A549 (cell line): ENCODE results near the gene DAB2. TPM values are rescaled to one million over a fixed set of nuclear protein-coding genes. Genes with fewer than 3 reads are reported as not detected.

Experiments
- ATAC-seq, 2 experiments: fragments of 200-7000 bp in 1 of 2; fragments of >200 bp in 1 of 2; cut with Nextera tagmentation in 1 of 2; cut with Tn5 transposase in 1 of 2; 3 replicates each; pipeline versions ENCODE4 v1.8.0 to v1.9.1; 2018 to 2020; ENCODE audit warnings: mild to moderate bottlenecking in 1 of 2, moderate library complexity in 1 of 2
- CTCF ChIA-PET: fragments of 300-600 bp; sonication (Branson Sonifier 250); formaldehyde crosslinking; extraction: SDS; loops from one replicate; lab custom pipeline; 2021; ENCODE audit warnings: antibody characterized with exemption, inconsistent platforms; lab: Yijun Ruan, JAX
- POLR2A ChIA-PET: fragments of 350-600 bp; formaldehyde crosslinking; extraction: SDS; loops from one replicate; lab custom pipeline; 2021; ENCODE audit warnings: antibody characterized with exemption, inconsistent platforms; lab: Yijun Ruan, JAX
- DNase-seq, 2 experiments: peaks; one replicate each; pipeline versions ENCODE4 v3.0.0 to v3.0.0-alpha.2; 2011 to 2016; ENCODE audit warnings: low read depth in 1 of 2, low spot score in 1 of 2
- FAIRE-seq: peaks from 2 replicates; lab custom pipeline; 2011; peaks lifted over from hg19 to GRCh38; lab: Jason Lieb, UNC
- H3K27ac ChIP-seq, 2 experiments: fragments of >200 bp; sonication (Bioruptor Twin); formaldehyde crosslinking; 3 replicates each; pipeline ENCODE4 v1.5.1; 2016 to 2017
- H3K4me1 ChIP-seq: fragments of >200 bp; sonication (Bioruptor Twin); formaldehyde crosslinking; 3 replicates; pipeline ENCODE4 v1.6.1; 2016
- H3K4me2 ChIP-seq: fragments of >200 bp; sonication (Bioruptor Twin); formaldehyde crosslinking; 3 replicates; pipeline ENCODE4 v1.6.1; 2016
- H3K4me3 ChIP-seq: fragments of >200 bp; sonication (Bioruptor Twin); formaldehyde crosslinking; 3 replicates; pipeline ENCODE4 v1.5.1; 2016
- H3K9me3 ChIP-seq: fragments of >200 bp; sonication (Bioruptor Twin); formaldehyde crosslinking; 3 replicates; pipeline ENCODE4 v1.6.1; 2016
- BHLHE40 ChIP-seq: IDR thresholded peaks from 2 replicates; pipeline ENCODE4 v1.6.1; 2012; ENCODE audit warnings: low read depth, low read length, inconsistent platforms
- CBX2 ChIP-seq: fragments of 200-600 bp; sonication (generic); IDR thresholded peaks from 2 replicates; pipeline ENCODE4 v1.6.1; 2016; ENCODE audit warnings: low read depth, mild to moderate bottlenecking, borderline replicate concordance
- CHD2 ChIP-seq: fragments of 150-350 bp; IDR thresholded peaks from 2 replicates; pipeline ENCODE4 v1.6.1; 2014; ENCODE audit warnings: low read length; ENCODE audit not compliant: partially characterized antibody
- EP300 ChIP-seq, 2 experiments: fragments of >200 bp; sonication (Bioruptor Twin); formaldehyde crosslinking; IDR thresholded peaks; 2 replicates in 1 of 2; 3 replicates in 1 of 2; pipeline ENCODE4 v1.6.1; 2016 to 2017
- ESRRA ChIP-seq: fragments of 150-350 bp; IDR thresholded peaks from 2 replicates; pipeline ENCODE4 v1.6.1; 2014; ENCODE audit warnings: mild to moderate bottlenecking, low read length, borderline replicate concordance
- GATA3 ChIP-seq: IDR thresholded peaks from 2 replicates; pipeline ENCODE4 v1.6.1; 2012; ENCODE audit warnings: borderline replicate concordance
- HOXB13 ChIP-seq: fragments of 250-450 bp; sonication (Bioruptor Pico); IDR thresholded peaks from 2 replicates; pipeline ENCODE4 v1.5.0; 2020; ENCODE audit warnings: low read depth, mild to moderate bottlenecking, moderate library complexity
- HOXB5 ChIP-seq: fragments of 250-450 bp; sonication (Bioruptor Pico); IDR thresholded peaks from 2 replicates; pipeline ENCODE4 v1.5.0; 2020; ENCODE audit warnings: mild to moderate bottlenecking, moderate library complexity
- JUN ChIP-seq, 2 experiments: fragments of >200 bp; sonication (Bioruptor Twin); formaldehyde crosslinking; IDR thresholded peaks; 2 replicates in 1 of 2; 3 replicates in 1 of 2; pipeline ENCODE4 v1.6.1; 2016 to 2017
- KDM5A ChIP-seq: fragments of 200-600 bp; sonication (generic); IDR thresholded peaks from 2 replicates; pipeline ENCODE4 v1.6.1; 2016; ENCODE audit warnings: antibody characterized with exemption, mild to moderate bottlenecking
- POLR2A ChIP-seq: IDR thresholded peaks from 2 replicates; pipeline ENCODE4 v1.6.1; 2012; ENCODE audit warnings: mild to moderate bottlenecking, low read length
- RAD21 ChIP-seq, 2 experiments: fragments of >200 bp in 1 of 2; sonication (Bioruptor Twin) in 1 of 2; formaldehyde crosslinking in 1 of 2; IDR thresholded peaks in 1 of 2; conservative IDR thresholded peaks in 1 of 2; 2 replicates in 1 of 2; 3 replicates in 1 of 2; pipeline ENCODE4 v1.6.1; 2012 to 2018; ENCODE audit warnings: inconsistent platforms in 1 of 2
- RCOR1 ChIP-seq: fragments of 150-350 bp; IDR thresholded peaks from 2 replicates; pipeline ENCODE4 v1.6.1; 2014; ENCODE audit warnings: antibody characterized with exemption, low read length, low read depth
- RNF2 ChIP-seq: fragments of 200-600 bp; sonication (generic); IDR thresholded peaks from 2 replicates; pipeline ENCODE4 v1.6.1; 2016; ENCODE audit warnings: low read depth, mild to moderate bottlenecking, antibody characterized with exemption, moderate library complexity, borderline replicate concordance
- SMC3 ChIP-seq: fragments of >200 bp; sonication (Bioruptor Twin); formaldehyde crosslinking; IDR thresholded peaks from 3 replicates; pipeline ENCODE4 v1.6.1; 2018; ENCODE audit warnings: inconsistent platforms
- TFCP2L1 ChIP-seq: fragments of 250-450 bp; sonication (Bioruptor Pico); IDR thresholded peaks from 2 replicates; pipeline ENCODE4 v1.5.0; 2021; ENCODE audit warnings: mild to moderate bottlenecking
- TP53 ChIP-seq: fragments of 250-450 bp; sonication (Bioruptor Pico); IDR thresholded peaks from 2 replicates; pipeline ENCODE4 v1.5.0; 2021; ENCODE audit warnings: mild to moderate bottlenecking, moderate library complexity
- ZC3H11A ChIP-seq: fragments of 450-650 bp; IDR thresholded peaks from 2 replicates; pipeline ENCODE4 v1.6.1; 2014; ENCODE audit warnings: antibody characterized with exemption, mild to moderate bottlenecking
- WGBS: methylation state at CpG from one replicate; pipeline ENCODE4 v1.1.6; 2017; ENCODE audit errors: missing lambda C conversion rate; 5-methylcytosine and 5-hydroxymethylcytosine counted together
- polyA minus RNA-seq: library from RNA; depleted of rRNA, polyadenylated mRNA; stranded (reverse); fragments of >200 nt; gene quantifications from 2 replicates; pipeline ENCODE4 v1.2.3, GENCODE V29; 2011; rRNA and poly(A)+ RNA removed
- polyA plus RNA-seq, 4 experiments: library from polyadenylated mRNA; depleted of rRNA in 3 of 4; stranded (reverse); fragments of >200 nt; fragmentation: RNase III in 1 of 4; extraction: RNeasy Plus Mini Kit Qiagen cat#74134 plus additional on column Dnase treatment in 1 of 4; gene quantifications; 2 replicates in 3 of 4; 3 replicates in 1 of 4; pipeline ENCODE4 v1.2.3, GENCODE V29; 2011 to 2017
- TF ChIP-seq, protein P1 (sequence below): fragments of >200 bp; sonication (Bioruptor Twin); formaldehyde crosslinking; IDR thresholded peaks from 3 replicates; pipeline ENCODE4 v1.6.1; 2016
- TF ChIP-seq, protein P2 (sequence below): fragments of >200 bp; sonication (Bioruptor Twin); formaldehyde crosslinking; IDR thresholded peaks from 3 replicates; pipeline ENCODE4 v1.5.1; 2016
- TF ChIP-seq, protein P3 (sequence below): IDR thresholded peaks from 2 replicates; pipeline ENCODE4 v1.6.1; 2012; ENCODE audit warnings: low read depth, borderline replicate concordance
- TF ChIP-seq, protein P4 (sequence below): IDR thresholded peaks from 2 replicates; pipeline ENCODE4 v1.6.1; 2012

Gene DAB2
- polyA plus RNA-seq (2011; rRNA removed) (14.4 and 17.1 TPM in 2 replicates), polyA plus RNA-seq (2017; fragmentation: RNase III; extraction: RNeasy Plus Mini Kit Qiagen cat#74134 plus additional on column Dnase treatment) (10.5 to 13.6 TPM (median 12.6 TPM) in 3 replicates), polyA minus RNA-seq (15.8 and 16.5 TPM in 2 replicates)
- 3.3 and 5.0 TPM in 2 replicates for polyA plus RNA-seq (2012; cell fraction: cytosol; rRNA removed)
- polyA plus RNA-seq (2012; cell fraction: nucleus; rRNA removed): 4.6 and 6.4 TPM in 2 replicates

DNA sequence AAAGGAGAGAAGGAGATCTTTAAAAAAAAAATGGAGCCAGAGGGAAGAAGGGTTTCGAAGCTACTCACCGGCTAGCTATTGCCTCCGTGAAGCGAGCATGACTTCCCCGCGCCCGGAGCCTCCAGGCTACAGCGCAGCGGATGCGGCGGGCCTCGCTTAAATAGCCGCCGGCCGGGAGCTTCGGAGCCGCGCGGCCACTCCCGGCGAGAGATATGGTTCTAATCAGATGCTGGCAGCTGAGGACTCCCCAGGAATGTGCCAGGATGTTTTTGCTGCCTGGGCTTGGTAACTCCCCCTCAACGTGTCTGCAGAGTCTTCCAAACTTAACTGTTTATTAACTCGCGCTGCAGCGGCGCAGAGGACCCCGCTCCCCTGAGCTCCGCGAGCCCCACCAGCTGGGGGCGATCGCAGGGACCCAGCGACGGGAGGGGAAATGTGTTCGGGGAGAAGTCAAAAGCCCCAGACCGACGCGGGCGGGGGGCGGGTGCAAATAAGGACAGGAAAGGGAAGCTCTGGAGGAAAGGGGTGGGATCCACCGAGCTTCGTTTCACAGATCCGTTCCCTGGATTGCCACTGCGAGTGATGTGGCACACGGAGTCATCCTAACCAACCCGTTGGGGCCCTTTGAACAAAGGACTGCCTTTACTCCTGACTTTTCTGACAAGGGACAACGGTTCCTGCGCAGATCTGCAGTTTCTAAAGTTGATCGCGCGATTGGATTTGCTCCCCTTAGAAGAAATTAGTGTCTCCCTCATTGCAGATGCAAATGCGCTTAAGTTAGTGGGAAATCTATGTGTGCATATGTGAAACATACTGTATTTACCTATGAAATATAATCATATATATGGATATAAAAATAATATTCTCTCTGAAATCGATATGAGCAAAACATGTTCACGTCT is at the start of gene DAB2:
DAB2 (minus strand) TSS at position 245 of the 902 bp plus-strand sequence. CDS start 30,660 bp downstream, outside the sequence.
- peak within 1 kb of the TSS; percentile 81 for H3K4me2 ChIP-seq
- ATAC-seq: peak; percentile 92 to 93
- TF ChIP-seq HOXB13 (CRISPR knock-in tag): 0 out of 2 replicates have a peak, but pooled peaks have one; percentile 32
- TF ChIP-seq SMC3: peak; percentile 79
- TF ChIP-seq GATA3: peak; percentile 50; the same call in 1 of the 2 replicates
- peak in 1 of 2 experiments; percentile 61; a peak in 3 of 5 replicates for TF ChIP-seq JUN (IDR thresholded peaks at IDR 0.05)
- TF ChIP-seq, protein P1, sequence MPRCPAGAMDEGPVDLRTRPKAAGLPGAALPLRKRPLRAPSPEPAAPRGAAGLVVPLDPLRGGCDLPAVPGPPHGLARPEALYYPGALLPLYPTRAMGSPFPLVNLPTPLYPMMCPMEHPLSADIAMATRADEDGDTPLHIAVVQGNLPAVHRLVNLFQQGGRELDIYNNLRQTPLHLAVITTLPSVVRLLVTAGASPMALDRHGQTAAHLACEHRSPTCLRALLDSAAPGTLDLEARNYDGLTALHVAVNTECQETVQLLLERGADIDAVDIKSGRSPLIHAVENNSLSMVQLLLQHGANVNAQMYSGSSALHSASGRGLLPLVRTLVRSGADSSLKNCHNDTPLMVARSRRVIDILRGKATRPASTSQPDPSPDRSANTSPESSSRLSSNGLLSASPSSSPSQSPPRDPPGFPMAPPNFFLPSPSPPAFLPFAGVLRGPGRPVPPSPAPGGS: 0 out of 3 replicates have a peak, but pooled peaks have one; percentile 28
- no peak for TF ChIP-seq ESRRA
- TF ChIP-seq TFCP2L1 (CRISPR knock-in tag): no peak
- TF ChIP-seq, protein P2, sequence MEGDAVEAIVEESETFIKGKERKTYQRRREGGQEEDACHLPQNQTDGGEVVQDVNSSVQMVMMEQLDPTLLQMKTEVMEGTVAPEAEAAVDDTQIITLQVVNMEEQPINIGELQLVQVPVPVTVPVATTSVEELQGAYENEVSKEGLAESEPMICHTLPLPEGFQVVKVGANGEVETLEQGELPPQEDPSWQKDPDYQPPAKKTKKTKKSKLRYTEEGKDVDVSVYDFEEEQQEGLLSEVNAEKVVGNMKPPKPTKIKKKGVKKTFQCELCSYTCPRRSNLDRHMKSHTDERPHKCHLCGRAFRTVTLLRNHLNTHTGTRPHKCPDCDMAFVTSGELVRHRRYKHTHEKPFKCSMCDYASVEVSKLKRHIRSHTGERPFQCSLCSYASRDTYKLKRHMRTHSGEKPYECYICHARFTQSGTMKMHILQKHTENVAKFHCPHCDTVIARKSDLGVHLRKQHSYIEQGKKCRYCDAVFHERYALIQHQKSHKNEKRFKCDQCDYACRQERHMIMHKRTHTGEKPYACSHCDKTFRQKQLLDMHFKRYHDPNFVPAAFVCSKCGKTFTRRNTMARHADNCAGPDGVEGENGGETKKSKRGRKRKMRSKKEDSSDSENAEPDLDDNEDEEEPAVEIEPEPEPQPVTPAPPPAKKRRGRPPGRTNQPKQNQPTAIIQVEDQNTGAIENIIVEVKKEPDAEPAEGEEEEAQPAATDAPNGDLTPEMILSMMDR: peak; percentile 67
- TF ChIP-seq RCOR1: no peak
- peak; percentile 35; the same call in 1 of the 2 replicates for TF ChIP-seq POLR2A
- TF ChIP-seq EP300 (IDR thresholded peaks at IDR 0.05): peak in 1 of 2 experiments; percentile 16; a peak in 1 of 5 replicates
- TF ChIP-seq CBX2: no peak
- no peak for TF ChIP-seq RNF2
- 0 out of 2 replicates have a peak, but pooled peaks have one; percentile 34 for TF ChIP-seq HOXB5 (CRISPR knock-in tag)
- TF ChIP-seq CHD2: no peak
- no peak for TF ChIP-seq ZC3H11A
- TF ChIP-seq KDM5A: no peak
- TF ChIP-seq BHLHE40: no peak
- peak; percentile 48 to 73 for TF ChIP-seq RAD21 (conservative IDR thresholded peaks at IDR 0.05 in 1 of 2, IDR thresholded peaks at IDR 0.05 in 1 of 2)
- TF ChIP-seq TP53 (CRISPR knock-in tag): no peak
- TF ChIP-seq, protein P3, sequence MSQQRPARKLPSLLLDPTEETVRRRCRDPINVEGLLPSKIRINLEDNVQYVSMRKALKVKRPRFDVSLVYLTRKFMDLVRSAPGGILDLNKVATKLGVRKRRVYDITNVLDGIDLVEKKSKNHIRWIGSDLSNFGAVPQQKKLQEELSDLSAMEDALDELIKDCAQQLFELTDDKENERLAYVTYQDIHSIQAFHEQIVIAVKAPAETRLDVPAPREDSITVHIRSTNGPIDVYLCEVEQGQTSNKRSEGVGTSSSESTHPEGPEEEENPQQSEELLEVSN: peak; percentile 46; the same call in 1 of the 2 replicates
- TF ChIP-seq, protein P4, sequence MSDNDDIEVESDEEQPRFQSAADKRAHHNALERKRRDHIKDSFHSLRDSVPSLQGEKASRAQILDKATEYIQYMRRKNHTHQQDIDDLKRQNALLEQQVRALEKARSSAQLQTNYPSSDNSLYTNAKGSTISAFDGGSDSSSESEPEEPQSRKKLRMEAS: peak; percentile 69
- peaks cover 53% of the 10 kb centered on the region for H3K4me1 ChIP-seq
- DNase-seq: peak; percentile 87
- POLR2A ChIA-PET: interaction anchor here (0.7 to 2.3 kb wide), 20 partner anchors 9 to 201 kb away, joined by 3 to 25 read pairs (median 6); no protein-coding TSS in a partner anchor
- 2% methylated on average over 35 of the region's 53 CpGs for WGBS
- FAIRE-seq: no peak
- CTCF ChIA-PET: interaction anchor here (0.5 to 5.7 kb wide), 47 partner anchors 10 to 233 kb away, joined by 3 to 45 read pairs (median 5); no protein-coding TSS in a partner anchor
- H3K9me3 ChIP-seq: no peaks in the 10 kb centered on the region
- peak within 1 kb of the TSS; percentile 54 for H3K4me3 ChIP-seq
- peak within 1 kb of the TSS; percentile 70 to 87 for H3K27ac ChIP-seq
